ENCODE data around the gene POC1A.
A peak's percentile ranks its signal among the peaks of the same experiment; 100 is the strongest.
"Not testable (repeated sequence)": the region's sequence is repeated elsewhere in the genome, so short reads cannot be mapped to it uniquely, and the experiment has no call there.

Gene POC1A

DNA sequence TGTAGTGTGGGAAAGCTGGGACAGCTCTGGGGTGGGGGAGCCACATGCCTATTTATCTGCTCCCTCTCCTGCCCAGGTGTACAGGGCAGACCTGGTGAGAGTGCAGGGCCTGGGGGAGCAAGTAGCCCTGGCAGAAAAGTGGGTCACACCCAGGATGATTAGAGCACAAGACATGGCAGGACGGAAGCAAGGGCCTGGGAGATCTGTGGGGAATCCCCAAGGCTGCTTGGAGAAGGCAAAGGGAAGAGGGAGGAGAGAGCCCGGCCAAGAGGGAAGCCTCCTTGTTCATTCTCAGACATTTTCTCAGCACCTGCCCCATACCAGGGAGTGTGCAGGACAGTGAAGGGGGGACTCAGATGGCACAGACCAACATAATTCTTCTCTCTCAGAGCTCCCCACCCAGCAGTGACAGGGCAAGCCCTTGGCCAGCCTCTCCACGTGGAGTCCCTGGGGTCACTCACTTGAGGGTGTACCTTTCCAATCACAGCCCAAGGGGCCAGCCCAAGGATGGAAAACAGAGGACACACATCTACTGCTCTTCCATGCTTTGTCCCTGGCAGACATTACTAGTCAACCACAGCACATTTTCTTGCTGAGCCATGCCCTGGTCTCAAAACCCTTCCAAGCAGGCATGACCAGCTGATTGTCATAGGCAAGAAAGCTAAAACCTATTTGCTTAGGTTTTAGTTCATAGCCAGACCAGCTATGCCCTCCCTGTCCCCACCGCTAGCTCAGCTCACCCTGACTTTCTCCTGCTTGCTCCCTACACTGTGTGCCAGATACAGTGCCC, 92.9 kb downstream of the POC1A start:
- DNase-seq, result no peak

- DNase-seq, result no peak
Observed at GRCh38 chr3:52059781-52060180, 94.4 kb downstream of the POC1A start.

- DNase-seq, result no peak
Observed at GRCh38 chr3:52057812-52058495, 96.3 kb downstream of the POC1A start.

DNA sequence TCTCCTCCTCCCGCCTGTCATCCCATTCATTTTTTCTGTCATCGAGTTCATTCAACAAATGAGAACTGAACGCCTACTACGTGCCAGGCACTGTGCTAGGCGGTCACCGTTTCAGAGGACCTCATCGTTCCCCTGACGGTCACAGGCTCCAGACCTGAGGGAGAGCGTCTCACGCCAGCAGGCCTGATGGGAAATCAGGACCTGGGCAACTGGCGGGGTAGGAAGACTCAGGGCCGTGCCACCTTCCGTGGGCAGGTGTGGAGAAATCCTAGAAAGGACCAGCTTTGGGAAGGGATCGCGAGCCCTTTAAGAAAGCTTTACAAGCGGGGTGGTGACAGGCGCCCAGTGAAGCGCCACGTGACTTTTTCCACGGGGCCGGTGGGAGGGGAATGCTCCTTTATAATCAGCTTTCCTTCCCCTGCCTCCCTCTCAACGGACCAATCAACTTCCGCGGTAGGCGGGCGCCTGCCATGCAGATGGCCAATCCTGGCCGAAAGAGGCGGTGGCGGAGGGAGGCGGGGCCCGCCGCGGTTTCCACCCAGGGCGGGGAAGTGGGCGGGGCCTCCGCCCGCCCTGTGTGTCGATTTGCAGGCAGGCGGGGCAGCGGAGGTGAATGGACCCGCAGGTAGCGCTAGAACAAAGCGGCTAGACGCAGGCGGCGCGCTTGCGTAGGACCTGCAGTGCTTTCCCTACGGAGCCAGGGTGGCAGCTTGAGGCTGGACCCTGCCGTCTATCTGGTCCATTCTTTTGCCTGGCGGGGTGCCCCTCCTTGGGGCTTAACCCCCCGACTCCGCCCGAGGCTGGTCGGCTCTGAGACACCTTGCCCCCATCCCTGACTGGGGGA, 97.0 kb downstream of the POC1A start:
- DNase-seq, result peak; percentile 92

DNA sequence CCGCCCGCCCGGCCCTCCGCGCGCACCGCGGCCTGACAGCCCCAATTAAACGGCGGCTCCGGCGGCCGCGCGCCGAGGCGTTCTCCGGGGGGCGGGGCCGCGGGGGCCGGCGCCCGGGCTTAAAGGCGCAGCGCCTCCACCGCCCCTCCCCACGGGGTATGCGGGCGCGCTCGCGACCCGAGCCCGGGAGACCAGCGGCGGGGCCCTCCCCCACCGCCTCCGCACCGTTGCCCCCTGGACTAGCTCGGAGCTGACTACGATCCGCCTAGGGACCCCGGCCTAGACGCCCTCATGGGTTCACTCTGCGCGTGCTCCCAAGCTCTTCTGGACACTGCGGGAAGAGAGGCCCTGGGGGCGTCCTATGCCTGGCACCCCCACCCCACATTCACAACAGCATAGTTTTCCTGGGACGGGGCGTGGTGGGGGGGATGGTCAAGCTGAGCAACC, 97.7 kb downstream of the POC1A start, which contains the start of gene DUSP7:
Gene DUSP7 (minus strand): TSS at position 51 of the 447 bp plus-strand sequence. CDS start 205 bp downstream, outside the sequence.
- DNase-seq, result peak; percentile 39

- no peak for DNase-seq
Observed at GRCh38 chr3:52055537-52056351, 98.5 kb downstream of the POC1A start.

- DNase-seq, result no peak
Observed at GRCh38 chr3:52054661-52055511, 99.3 kb downstream of the POC1A start.

DNA sequence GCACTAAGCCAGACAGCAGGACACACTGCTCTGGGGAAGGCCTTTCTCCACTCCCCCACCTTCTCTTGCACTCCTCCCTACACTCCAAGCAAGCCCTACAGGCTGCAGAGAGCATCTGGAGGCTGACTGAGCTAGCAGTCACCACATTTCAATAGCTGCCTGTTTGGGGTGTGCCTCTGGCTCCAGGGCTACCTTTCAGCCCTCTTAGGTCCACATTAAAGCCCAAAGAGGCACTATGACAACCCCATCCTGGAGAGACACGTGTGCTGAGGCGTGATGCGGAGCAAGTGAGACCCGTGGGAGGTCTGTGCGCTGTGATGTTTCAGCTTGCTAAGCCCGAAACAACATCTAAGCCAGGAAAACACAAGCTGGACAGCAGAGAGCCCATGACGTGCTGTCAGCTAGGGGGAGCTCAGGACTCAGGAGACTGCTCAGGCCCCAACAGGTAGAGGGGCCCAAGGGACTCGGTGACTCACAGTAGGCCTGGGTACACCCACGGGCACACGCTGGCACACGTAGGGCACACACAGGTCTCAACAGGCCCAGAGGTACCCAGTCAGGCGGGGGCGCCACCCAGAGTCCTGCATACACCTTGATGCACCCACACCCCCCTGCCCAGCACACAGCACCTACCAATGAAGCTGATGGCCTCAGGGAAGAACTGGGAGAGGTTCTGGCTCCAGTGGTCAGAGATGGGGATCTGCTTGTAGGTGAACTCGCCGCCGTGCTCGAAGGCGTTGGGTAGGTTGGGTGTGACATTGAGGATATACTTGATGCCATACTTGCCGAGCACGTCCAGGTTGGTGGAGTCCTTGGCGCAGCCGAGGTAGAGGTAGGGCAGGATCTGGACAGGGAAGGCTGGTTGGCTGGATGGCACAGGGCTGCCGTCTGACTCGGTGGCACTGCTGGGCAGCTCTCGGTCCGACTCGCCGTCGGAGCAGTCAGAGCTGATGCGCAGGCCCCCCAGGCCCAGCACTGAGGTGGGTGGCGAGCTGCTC, 100.6 kb downstream of the POC1A start:
- no peak for DNase-seq

- DNase-seq, result no peak
Observed at GRCh38 chr3:52052831-52053306, 101.4 kb downstream of the POC1A start.

- DNase-seq, result no peak
Observed at GRCh38 chr3:52051444-52051843, 102.8 kb downstream of the POC1A start.

DNA sequence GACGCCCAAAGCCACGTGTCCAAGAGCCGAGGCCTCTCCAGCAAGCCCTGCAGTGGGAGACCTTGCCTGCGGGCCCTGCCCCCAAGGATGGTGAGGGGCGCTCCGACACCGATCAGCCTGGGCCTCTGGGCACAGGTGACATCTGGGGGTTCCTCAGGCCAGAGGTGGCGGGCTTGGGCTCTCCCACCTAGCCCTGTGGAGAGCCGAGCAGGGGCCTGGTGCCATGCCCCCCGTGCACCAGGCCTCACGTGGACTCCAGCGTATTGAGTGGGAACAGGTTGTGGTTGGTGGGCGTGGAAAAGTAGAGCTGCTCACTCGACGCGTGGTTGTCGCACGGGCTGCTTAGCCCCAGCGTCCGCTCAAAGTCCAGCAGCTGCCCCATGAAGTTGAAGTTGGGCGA, 103.7 kb downstream of the POC1A start:
- no peak for DNase-seq

- DNase-seq, result no peak
Observed at GRCh38 chr3:52049503-52049902, 104.7 kb downstream of the POC1A start.

DNA sequence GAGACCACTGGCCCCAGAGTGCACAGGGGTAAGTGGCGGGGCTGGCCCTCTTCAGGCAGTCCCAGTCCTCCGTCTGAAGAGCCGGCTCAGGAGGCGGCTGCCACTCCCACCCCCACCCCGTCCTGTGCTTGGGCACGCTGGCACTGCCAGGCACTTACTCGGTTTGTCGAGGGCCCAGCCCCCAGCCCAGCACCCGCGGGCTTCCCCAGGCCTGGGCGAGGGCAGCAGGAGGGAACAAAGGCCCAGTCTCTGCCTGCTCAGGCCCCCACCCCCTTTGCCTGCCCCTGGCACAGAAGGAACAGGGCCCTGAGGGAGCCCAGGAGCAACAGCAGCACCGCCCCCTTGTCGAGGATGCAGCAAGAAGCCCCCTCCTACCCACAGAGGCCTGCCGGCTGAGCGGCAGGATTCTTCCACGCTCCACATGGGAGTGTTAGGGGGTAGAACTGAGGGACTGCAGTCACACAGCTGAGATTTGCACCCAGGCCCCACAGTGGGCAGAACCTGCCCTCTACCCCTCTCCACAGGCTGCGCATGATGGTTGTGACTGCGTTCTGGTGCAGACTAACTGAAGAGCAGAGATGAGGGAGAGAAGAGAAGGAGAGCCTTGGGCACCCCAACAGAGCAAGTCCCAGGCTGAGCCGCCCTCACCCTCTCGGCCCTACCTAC, 106.8 kb downstream of the POC1A start:
- DNase-seq, result no peak

- DNase-seq, result no peak
Observed at GRCh38 chr3:52046902-52047239, 107.4 kb downstream of the POC1A start.

DNA sequence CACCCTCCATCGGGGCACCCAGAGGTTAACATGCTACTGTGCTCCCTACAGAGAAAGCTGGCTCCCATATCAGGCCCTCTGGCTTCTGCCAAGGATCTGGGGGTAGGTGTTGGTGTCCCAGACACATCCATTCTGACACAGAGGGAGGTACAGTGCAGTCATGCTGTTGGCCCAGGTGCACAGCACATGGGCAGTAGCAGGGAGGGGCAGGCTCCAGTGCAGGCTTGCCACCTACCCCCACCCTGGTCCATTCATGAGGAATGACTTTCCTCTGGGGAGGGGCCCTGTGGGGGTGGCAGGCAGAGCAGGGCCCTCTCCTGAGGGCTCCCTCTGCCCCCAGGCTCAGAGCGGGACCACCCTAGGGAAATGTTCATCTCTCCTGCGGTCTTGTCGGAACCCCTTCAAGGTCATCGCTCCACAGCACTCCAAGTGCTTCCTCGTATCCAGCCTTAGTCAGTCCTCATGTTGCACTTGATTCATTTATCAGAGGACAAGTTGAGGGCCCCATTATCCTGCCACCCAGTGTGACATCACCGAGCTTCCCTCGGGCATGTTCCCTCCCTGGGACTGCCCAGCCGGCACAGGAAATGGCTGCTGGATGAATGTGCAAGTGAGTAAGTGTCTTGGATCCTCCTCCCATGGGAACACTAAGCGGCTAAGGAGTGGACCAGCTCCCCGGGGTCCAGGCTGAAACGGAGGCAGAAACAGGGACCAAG, 107.9 kb downstream of the POC1A start:
- no peak for DNase-seq

DNA sequence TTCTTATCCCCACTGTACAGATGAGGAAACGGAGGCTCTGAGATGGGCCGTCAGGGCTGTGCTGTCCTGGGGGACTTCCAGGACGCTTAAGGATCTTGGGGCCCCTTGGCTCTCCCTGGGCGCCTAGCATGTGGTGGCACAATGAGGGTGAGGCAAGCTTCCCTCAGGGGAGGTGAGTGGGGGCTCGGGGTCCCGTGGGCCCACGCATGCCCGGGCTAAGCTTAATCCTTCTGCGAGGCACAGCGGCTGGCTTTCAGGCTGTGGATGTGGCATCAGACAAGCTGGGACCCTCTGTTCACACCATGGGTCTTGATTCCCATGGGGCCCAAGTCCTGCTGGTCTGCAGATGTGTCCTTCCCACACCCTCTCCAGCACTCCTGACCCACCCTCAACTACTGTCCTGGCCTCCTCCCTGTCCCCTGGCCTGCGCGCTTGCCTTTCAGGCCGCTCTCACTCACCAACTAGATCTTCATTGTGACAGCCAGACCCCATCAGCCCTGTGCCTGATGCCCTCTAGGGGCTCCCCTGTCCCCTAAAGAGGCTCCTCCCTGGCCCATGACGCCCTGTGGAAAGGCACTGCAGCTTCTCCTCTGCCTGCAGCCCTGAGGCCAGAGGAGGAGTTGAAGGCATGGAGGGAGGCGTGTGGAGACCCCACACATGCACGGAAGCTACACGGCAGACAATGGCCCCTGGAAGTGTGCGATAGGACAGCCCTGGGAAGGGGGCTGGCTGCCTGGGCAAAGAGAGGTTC, 109.2 kb downstream of the POC1A start:
- DNase-seq, result no peak

DNA sequence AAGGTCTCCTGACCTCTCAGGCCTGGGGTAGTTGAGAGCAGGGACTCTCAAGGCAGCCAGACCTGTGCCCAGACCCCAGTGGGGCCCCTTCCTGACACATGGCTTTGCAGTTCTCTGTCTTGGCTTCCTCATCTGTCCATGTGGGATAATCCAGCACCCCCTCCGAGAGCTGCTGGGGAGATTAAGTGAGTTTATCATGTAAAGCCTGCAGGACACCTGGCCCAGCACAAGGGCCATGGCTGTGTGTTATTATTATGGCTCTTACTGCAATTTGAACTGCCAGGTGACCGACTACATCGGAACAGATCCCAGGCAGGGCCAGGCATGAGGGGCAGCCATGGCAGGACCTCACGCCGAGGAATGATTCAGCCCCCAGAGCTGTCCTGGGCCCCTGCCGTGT, 110.5 kb downstream of the POC1A start:
- no peak for DNase-seq

DNA sequence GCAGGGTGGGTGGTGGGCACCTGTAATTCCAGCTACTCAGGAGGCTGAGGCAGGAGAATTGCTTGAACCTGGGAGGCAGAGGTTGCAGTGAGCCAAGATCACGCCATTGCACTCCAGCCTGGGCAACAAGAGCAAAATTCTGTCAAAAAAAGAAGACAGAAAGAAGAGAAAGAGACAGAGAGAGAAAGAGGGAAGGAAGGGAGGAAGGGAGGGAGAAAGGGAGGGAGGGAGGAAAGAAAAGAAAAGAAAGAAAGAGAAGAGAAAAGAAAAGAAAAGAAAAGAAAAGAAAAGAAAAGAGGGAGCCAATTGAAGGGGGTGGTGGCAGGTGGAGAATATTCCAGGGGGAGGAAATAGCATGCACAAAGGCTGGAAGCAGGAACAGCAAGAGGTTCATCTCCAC, 111.2 kb downstream of the POC1A start:
- DNase-seq, result not testable (repeated sequence)

Data from NCI-H1105 (cell line).